DOHH2 (cell line): Measurements from ENCODE around the gene ZBTB7C.

Source experiments
- H3F3A ChIP-seq: fragments of 200-600 bp; sonication (generic), shearing (Covaris generic); 2 replicates; pipeline ENCODE4 v1.6.0; 2016; ENCODE audit warnings: antibody characterized with exemption, mild to moderate bottlenecking; ENCODE audit not compliant: control insufficient read depth, insufficient read depth
- H3K27ac ChIP-seq: fragments of 200-600 bp; sonication (generic); 2 replicates; pipeline ENCODE4 v1.5.1; 2014; ENCODE audit warnings: low read depth, mild to moderate bottlenecking, low read length, moderate library complexity
- H3K27me3 ChIP-seq: fragments of 200-600 bp; sonication (generic); 2 replicates; pipeline ENCODE4 v1.6.1; 2014; ENCODE audit warnings: mild to moderate bottlenecking, low read length, mixed read lengths; ENCODE audit not compliant: control insufficient read depth
- H3K36me3 ChIP-seq: fragments of 200-600 bp; sonication (generic); 2 replicates; pipeline ENCODE4 v1.6.1; 2014; ENCODE audit warnings: mild to moderate bottlenecking, low read length, moderate library complexity, mixed read lengths; ENCODE audit not compliant: control insufficient read depth
- H3K4me1 ChIP-seq: fragments of 200-600 bp; sonication (generic); 2 replicates; pipeline ENCODE4 v1.6.1; 2014; ENCODE audit warnings: mild to moderate bottlenecking, low read length, mixed read lengths; ENCODE audit not compliant: control insufficient read depth
- H3K4me2 ChIP-seq: fragments of 200-600 bp; sonication (generic); 2 replicates; pipeline ENCODE4 v1.6.0; 2014; ENCODE audit warnings: mild to moderate bottlenecking, low read length, moderate library complexity
- H3K4me3 ChIP-seq: fragments of 200-600 bp; sonication (generic); 2 replicates; pipeline ENCODE4 v1.5.1; 2014; ENCODE audit warnings: mild to moderate bottlenecking, low read length, mixed read lengths
- H3K79me2 ChIP-seq: fragments of 200-600 bp; sonication (generic); 2 replicates; pipeline ENCODE4 v1.6.1; 2014; ENCODE audit warnings: mild to moderate bottlenecking, low read length, mixed read lengths; ENCODE audit not compliant: control insufficient read depth
- H3K9me2 ChIP-seq: fragments of 200-600 bp; sonication (generic); replicated peaks from 2 replicates; pipeline ENCODE4 v1.6.1; 2014; ENCODE audit warnings: mild to moderate bottlenecking, low read length, mixed read lengths; ENCODE audit not compliant: control insufficient read depth
- H3K9me3 ChIP-seq: fragments of 200-600 bp; sonication (generic); 2 replicates; pipeline ENCODE4 v1.6.1; 2014; ENCODE audit warnings: antibody characterized with exemption, low read length, mixed read lengths; ENCODE audit not compliant: control insufficient read depth, insufficient read depth
- H4K20me1 ChIP-seq: fragments of 200-600 bp; sonication (generic); 2 replicates; pipeline ENCODE4 v1.6.0; 2014; ENCODE audit warnings: low read depth, mild to moderate bottlenecking, antibody characterized with exemption, low read length, moderate library complexity; ENCODE audit not compliant: control insufficient read depth, insufficient read depth
- EZH2phosphoT487 ChIP-seq: fragments of 200-600 bp; sonication (generic); IDR thresholded peaks from 2 replicates; pipeline ENCODE4 v1.6.1; 2017; ENCODE audit warnings: borderline replicate concordance, mild to moderate bottlenecking, antibody characterized with exemption, low read length, moderate library complexity, mixed read lengths
- TF ChIP-seq, protein P1 (sequence below): fragments of 200-600 bp; sonication (generic); IDR thresholded peaks from one replicate; pipeline ENCODE4 v1.5.1; 2014; ENCODE audit warnings: antibody characterized with exemption, mild to moderate bottlenecking, low read depth, low read length; ENCODE audit not compliant: poor library complexity, severe bottlenecking

ZBTB7C gene

DNA sequence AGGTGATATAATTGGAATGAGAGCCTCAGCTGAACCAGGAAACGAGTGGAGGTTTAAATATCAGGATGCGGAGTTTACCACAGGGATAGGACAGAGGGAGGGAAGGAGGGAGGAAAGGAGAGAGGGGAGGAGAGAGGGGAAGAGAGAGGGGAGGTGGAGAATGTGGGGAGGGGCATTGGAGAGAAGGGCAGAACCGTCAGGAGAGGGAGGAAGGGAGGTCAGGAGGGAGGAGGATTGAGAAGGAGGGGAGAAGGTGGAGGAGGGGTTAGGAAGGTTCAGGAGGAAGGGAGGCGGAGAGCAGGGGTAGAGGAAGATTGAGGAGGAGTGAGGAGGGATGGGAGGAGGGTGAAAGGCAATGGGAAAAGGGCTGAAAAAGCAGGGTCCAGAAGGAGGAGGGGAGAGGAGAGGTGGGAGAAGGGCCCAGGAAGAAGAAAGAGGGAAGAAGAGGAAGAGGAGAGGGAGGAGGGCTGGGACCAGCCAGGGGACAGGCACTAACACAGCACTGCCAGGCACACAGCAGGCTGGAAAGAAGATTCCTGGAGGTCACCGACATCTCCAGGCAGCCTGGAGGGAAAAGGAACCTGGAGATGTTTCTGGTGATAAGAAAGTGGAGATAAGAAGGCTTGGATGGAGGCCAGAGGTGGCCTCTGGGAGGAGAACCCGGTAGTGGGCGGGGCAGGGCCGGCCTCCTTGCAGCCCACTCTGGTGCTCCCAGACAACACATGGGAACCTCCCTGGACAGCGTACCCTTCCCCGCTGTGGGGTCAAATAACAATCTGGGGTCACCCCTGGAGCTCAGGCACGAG is 302.0 kb downstream of the ZBTB7C start:
- Histone ChIP-seq H3K4me3 (no peak overlapping the region), H3K36me3 (no peaks in the 10 kb centered on the region), H3F3A (no peaks in the 10 kb centered on the region), H4K20me1 (no peaks in the 10 kb centered on the region), H3K9me2 (no peaks in the 10 kb centered on the region), H3K27me3 (peaks cover 16% of the 10 kb centered on the region), H3K27ac (no peak overlapping the region), H3K4me1 (no peaks in the 10 kb centered on the region), H3K4me2 (no peak overlapping the region), H3K79me2 (no peaks in the 10 kb centered on the region), H3K9me3 (no peaks in the 10 kb centered on the region)
- TF ChIP-seq, protein P1, sequence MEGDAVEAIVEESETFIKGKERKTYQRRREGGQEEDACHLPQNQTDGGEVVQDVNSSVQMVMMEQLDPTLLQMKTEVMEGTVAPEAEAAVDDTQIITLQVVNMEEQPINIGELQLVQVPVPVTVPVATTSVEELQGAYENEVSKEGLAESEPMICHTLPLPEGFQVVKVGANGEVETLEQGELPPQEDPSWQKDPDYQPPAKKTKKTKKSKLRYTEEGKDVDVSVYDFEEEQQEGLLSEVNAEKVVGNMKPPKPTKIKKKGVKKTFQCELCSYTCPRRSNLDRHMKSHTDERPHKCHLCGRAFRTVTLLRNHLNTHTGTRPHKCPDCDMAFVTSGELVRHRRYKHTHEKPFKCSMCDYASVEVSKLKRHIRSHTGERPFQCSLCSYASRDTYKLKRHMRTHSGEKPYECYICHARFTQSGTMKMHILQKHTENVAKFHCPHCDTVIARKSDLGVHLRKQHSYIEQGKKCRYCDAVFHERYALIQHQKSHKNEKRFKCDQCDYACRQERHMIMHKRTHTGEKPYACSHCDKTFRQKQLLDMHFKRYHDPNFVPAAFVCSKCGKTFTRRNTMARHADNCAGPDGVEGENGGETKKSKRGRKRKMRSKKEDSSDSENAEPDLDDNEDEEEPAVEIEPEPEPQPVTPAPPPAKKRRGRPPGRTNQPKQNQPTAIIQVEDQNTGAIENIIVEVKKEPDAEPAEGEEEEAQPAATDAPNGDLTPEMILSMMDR: no peak
- TF ChIP-seq EZH2phosphoT487: no peak

DNA sequence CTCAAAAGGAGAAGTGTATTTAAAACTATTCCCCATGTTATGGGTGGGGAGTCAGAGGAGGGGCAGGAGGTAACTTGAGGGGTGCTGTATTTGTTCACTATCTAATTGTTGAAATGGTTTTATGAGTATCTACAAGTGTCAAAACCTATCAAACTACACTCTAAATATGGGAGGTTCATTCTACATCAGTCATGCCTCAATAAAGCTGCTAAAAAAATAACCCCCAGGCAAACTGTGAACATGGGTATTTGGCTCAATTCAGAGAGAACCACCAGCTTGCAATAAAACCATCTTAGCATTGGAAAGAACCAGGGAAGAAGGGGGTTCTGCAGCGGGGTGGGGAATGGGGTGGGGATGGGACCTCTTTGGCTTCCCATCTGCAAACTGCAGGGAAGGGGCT is 302.7 kb downstream of the ZBTB7C start:
- no peaks in the 10 kb centered on the region for H3K4me1 ChIP-seq
- H3K79me2 ChIP-seq: no peaks in the 10 kb centered on the region
- H4K20me1 ChIP-seq: no peaks in the 10 kb centered on the region
- H3F3A ChIP-seq: no peaks in the 10 kb centered on the region
- no peak for TF ChIP-seq EZH2phosphoT487
- TF ChIP-seq, protein P1: no peak
- no peaks in the 10 kb centered on the region for H3K9me2 ChIP-seq
- no peak overlapping the region for H3K4me2 ChIP-seq
- peaks cover 16% of the 10 kb centered on the region for H3K27me3 ChIP-seq
- no peaks in the 10 kb centered on the region for H3K36me3 ChIP-seq
- no peaks in the 10 kb centered on the region for H3K9me3 ChIP-seq
- H3K4me3 ChIP-seq: no peak overlapping the region
- no peak overlapping the region for H3K27ac ChIP-seq

DNA sequence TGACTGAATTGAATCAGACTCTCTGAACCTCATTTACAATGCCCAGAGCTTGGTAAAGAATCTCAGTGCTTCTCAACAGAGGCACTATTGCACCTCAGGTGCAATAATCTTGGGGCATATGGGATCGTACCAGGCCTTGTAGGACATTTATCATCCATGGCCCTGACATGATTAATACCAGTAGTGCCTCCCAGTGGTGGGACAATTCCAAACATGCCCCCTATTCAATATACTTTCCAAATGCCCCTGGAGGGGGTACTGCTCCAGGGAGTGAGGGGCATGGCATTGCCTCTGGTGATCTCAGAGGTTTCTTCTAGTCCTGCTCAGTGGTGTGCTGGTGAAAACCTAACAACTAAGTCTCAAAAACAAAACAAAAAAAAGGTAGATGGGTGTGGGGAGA is 303.9 kb downstream of the ZBTB7C start:
- Histone ChIP-seq H3K9me3 (no peaks in the 10 kb centered on the region), H3K36me3 (no peaks in the 10 kb centered on the region), H3K79me2 (no peaks in the 10 kb centered on the region), H3K4me1 (no peaks in the 10 kb centered on the region), H3K27me3 (peaks cover 19% of the 10 kb centered on the region), H3K9me2 (no peaks in the 10 kb centered on the region), H3K4me2 (no peak overlapping the region), H3K4me3 (no peak overlapping the region), H3K27ac (no peak overlapping the region), H3F3A (no peaks in the 10 kb centered on the region), H4K20me1 (no peaks in the 10 kb centered on the region)
- TF ChIP-seq, protein P1: no peak
